DMS153 treated with DMSO at 0.1 percent for 48 hours (cell line): ENCODE data around the gene NR3C2.

ENCODE experiments used
- DNase-seq: peaks from one replicate; lab custom pipeline; 2025; ENCODE audit not compliant: unreplicated experiment; lab: John Stamatoyannopoulos, UW

Gene NR3C2

GRCh38 chr4:148315049-148315448 lies 127.2 kb downstream of the NR3C2 start:
- DNase-seq = no peak

- DNase-seq = no peak
Observed at GRCh38 chr4:148312956-148313490, 129.2 kb downstream of the NR3C2 start.

- no peak for DNase-seq
Observed at GRCh38 chr4:148311526-148311925, 130.7 kb downstream of the NR3C2 start.

GRCh38 chr4:148310756-148311155 lies 131.5 kb downstream of the NR3C2 start:
- no peak for DNase-seq

GRCh38 chr4:148305751-148306150 lies 136.5 kb downstream of the NR3C2 start:
- no peak for DNase-seq

- no peak for DNase-seq
Observed at GRCh38 chr4:148302416-148302815, 139.8 kb downstream of the NR3C2 start.

- DNase-seq = no peak
Observed at GRCh38 chr4:148300877-148301276, 141.3 kb downstream of the NR3C2 start.

- DNase-seq = no peak
Observed at GRCh38 chr4:148299337-148299736, 142.9 kb downstream of the NR3C2 start.

- no peak for DNase-seq
Observed at GRCh38 chr4:148296498-148296897, 145.7 kb downstream of the NR3C2 start.

- no peak for DNase-seq
Observed at GRCh38 chr4:148295642-148296041, 146.6 kb downstream of the NR3C2 start.

GRCh38 chr4:148293571-148293970 lies 148.6 kb downstream of the NR3C2 start:
- no peak for DNase-seq

GRCh38 chr4:148292686-148293085 lies 149.5 kb downstream of the NR3C2 start:
- DNase-seq = no peak

- no peak for DNase-seq
Observed at GRCh38 chr4:148289740-148290139, 152.5 kb downstream of the NR3C2 start.

- no peak for DNase-seq
Observed at GRCh38 chr4:148288448-148288847, 153.8 kb downstream of the NR3C2 start.

GRCh38 chr4:148287111-148287510 lies 155.1 kb downstream of the NR3C2 start:
- no peak for DNase-seq

GRCh38 chr4:148286012-148286411 lies 156.2 kb downstream of the NR3C2 start:
- DNase-seq = no peak

- no peak for DNase-seq
Observed at GRCh38 chr4:148283665-148284064, 158.5 kb downstream of the NR3C2 start.

GRCh38 chr4:148278310-148278709 lies 163.9 kb downstream of the NR3C2 start:
- DNase-seq = no peak

- DNase-seq = no peak
Observed at GRCh38 chr4:148275266-148275665, 166.9 kb downstream of the NR3C2 start.

GRCh38 chr4:148273501-148273986 lies 168.7 kb downstream of the NR3C2 start:
- DNase-seq = no peak

GRCh38 chr4:148271166-148271565 lies 171.0 kb downstream of the NR3C2 start:
- DNase-seq = no peak

- no peak for DNase-seq
Observed at GRCh38 chr4:148270630-148271029, 171.6 kb downstream of the NR3C2 start.

GRCh38 chr4:148268835-148269234 lies 173.4 kb downstream of the NR3C2 start:
- no peak for DNase-seq
